ENCODE measurements around the gene GALNTL6.

The GALNTL6 gene

GRCh38 chr4:171889681-171890080, 76.5 kb downstream of the GALNTL6 start:
- no peak for DNase-seq

- DNase-seq: no peak
Measured at GRCh38 chr4:171891038-171891437, 77.8 kb downstream of the GALNTL6 start.

- no peak for DNase-seq
Measured at GRCh38 chr4:171896426-171896825, 83.2 kb downstream of the GALNTL6 start.

GRCh38 chr4:171919314-171919713, 106.1 kb downstream of the GALNTL6 start:
- DNase-seq: no peak

- DNase-seq: no peak
Measured at GRCh38 chr4:171920901-171921300, 107.7 kb downstream of the GALNTL6 start.

GRCh38 chr4:171924746-171925376, 111.7 kb downstream of the GALNTL6 start:
- no peak for DNase-seq

GRCh38 chr4:171928336-171928735, 115.1 kb downstream of the GALNTL6 start:
- no peak for DNase-seq

GRCh38 chr4:171929477-171929876, 116.3 kb downstream of the GALNTL6 start:
- no peak for DNase-seq

- DNase-seq: no peak
Measured at GRCh38 chr4:171929907-171930306, 116.7 kb downstream of the GALNTL6 start.

GRCh38 chr4:171932238-171932637, 119.0 kb downstream of the GALNTL6 start:
- no peak for DNase-seq

GRCh38 chr4:171940656-171941055, 127.5 kb downstream of the GALNTL6 start:
- no peak for DNase-seq

- DNase-seq: no peak
Measured at GRCh38 chr4:171947400-171947799, 134.2 kb downstream of the GALNTL6 start.

GRCh38 chr4:171948038-171948437, 134.8 kb downstream of the GALNTL6 start:
- DNase-seq: no peak

- no peak for DNase-seq
Measured at GRCh38 chr4:171954650-171955049, 141.4 kb downstream of the GALNTL6 start.

GRCh38 chr4:171956678-171957077, 143.5 kb downstream of the GALNTL6 start:
- no peak for DNase-seq

GRCh38 chr4:171962110-171962509, 148.9 kb downstream of the GALNTL6 start:
- peak; percentile 56 for DNase-seq

- peak; percentile 73 for DNase-seq
Measured at GRCh38 chr4:171966356-171966755, 153.2 kb downstream of the GALNTL6 start.

GRCh38 chr4:171978216-171978615, 165.0 kb downstream of the GALNTL6 start:
- DNase-seq: no peak

- peak; percentile 62 for DNase-seq
Measured at GRCh38 chr4:171979461-171979860, 166.3 kb downstream of the GALNTL6 start.

GRCh38 chr4:171981185-171981584, 168.0 kb downstream of the GALNTL6 start:
- peak; percentile 54 for DNase-seq

- DNase-seq: peak; percentile 58
Measured at GRCh38 chr4:171983935-171984805, 171.0 kb downstream of the GALNTL6 start.

GRCh38 chr4:171985129-171985528, 171.9 kb downstream of the GALNTL6 start:
- no peak for DNase-seq

GRCh38 chr4:171993247-171993646, 180.0 kb downstream of the GALNTL6 start:
- no peak for DNase-seq

- no peak for DNase-seq
Measured at GRCh38 chr4:172007889-172008288, 194.7 kb downstream of the GALNTL6 start.

All from islet precursor cell (in vitro differentiated cells).